GM18507 (cell line): Measurements from ENCODE around the gene STKLD1.
"Not testable (repeated sequence)": the region's sequence is repeated elsewhere in the genome, so short reads cannot be mapped to it uniquely, and the experiment has no call there.

Experiments used
- DNase-seq: peaks from one replicate; pipeline ENCODE4 v3.0.0; 2011; ENCODE audit warnings: low read depth; ENCODE audit not compliant: insufficient read length; ENCODE audit errors: extremely low spot score
- FAIRE-seq: peaks from 2 replicates; lab custom pipeline; 2011; peaks lifted over from hg19 to GRCh38; lab: Jason Lieb, UNC

The STKLD1 gene

GRCh38 chr9:133375724-133376654 lies at the start of gene STKLD1, which contains the start of gene SURF4:
Gene STKLD1 (plus strand): TSS chr9:133376366. CDS start chr9:133376474, 108 bp downstream.
Gene SURF4 (minus strand): TSS chr9:133376060. CDS start chr9:133375969, 91 bp downstream.
- FAIRE-seq: peak; percentile 86
- DNase-seq: peak; percentile 100

- DNase-seq, FAIRE-seq: not testable (repeated sequence)
Observed at GRCh38 chr9:133327021-133327420, 49.1 kb upstream of the STKLD1 start.

GRCh38 chr9:133327834-133328484 lies 48.2 kb upstream of the STKLD1 start:
- DNase-seq (no peak), FAIRE-seq (no peak)

- FAIRE-seq: not testable (repeated sequence)
Observed at GRCh38 chr9:133329306-133330156, 46.6 kb upstream of the STKLD1 start.

GRCh38 chr9:133331221-133331620 lies 44.9 kb upstream of the STKLD1 start:
- DNase-seq (no peak), FAIRE-seq (no peak)

More at GRCh38 chr9:133329306-133330156, 46.6 kb upstream of the STKLD1 start:
- not testable (repeated sequence) for DNase-seq

- FAIRE-seq (no peak), DNase-seq (no peak)
Observed at GRCh38 chr9:133331641-133332380, 44.4 kb upstream of the STKLD1 start.

- DNase-seq (no peak), FAIRE-seq (no peak)
Observed at GRCh38 chr9:133332381-133332730, 43.8 kb upstream of the STKLD1 start.

GRCh38 chr9:133333011-133333410 lies 43.2 kb upstream of the STKLD1 start:
- DNase-seq (no peak), FAIRE-seq (no peak)

- DNase-seq: no peak
- FAIRE-seq: no peak
Observed at GRCh38 chr9:133333566-133333965, 42.6 kb upstream of the STKLD1 start.

- no peak for FAIRE-seq
- no peak for DNase-seq
Observed at GRCh38 chr9:133334161-133334560, 42.0 kb upstream of the STKLD1 start.

- not testable (repeated sequence) for DNase-seq, FAIRE-seq
Observed at GRCh38 chr9:133334888-133335287, 41.3 kb upstream of the STKLD1 start.

GRCh38 chr9:133335924-133336811 lies 40.0 kb upstream of the STKLD1 start, which contains the start of gene SURF6:
Gene SURF6 (minus strand): TSS chr9:133336188. CDS start chr9:133336132, 56 bp downstream.
- peak; percentile 78 for DNase-seq
- peak; percentile 96 for FAIRE-seq

GRCh38 chr9:133339641-133340040 lies 36.5 kb upstream of the STKLD1 start:
- DNase-seq: no peak
- FAIRE-seq: no peak

GRCh38 chr9:133340256-133340655 lies 35.9 kb upstream of the STKLD1 start:
- no peak for FAIRE-seq

GRCh38 chr9:133340916-133341315 lies 35.2 kb upstream of the STKLD1 start:
- no peak for DNase-seq
- no peak for FAIRE-seq

More at GRCh38 chr9:133340256-133340655, 35.9 kb upstream of the STKLD1 start:
- no peak for DNase-seq

- DNase-seq (no peak), FAIRE-seq (no peak)
Observed at GRCh38 chr9:133341369-133342068, 34.6 kb upstream of the STKLD1 start.

- DNase-seq (no peak), FAIRE-seq (no peak)
Observed at GRCh38 chr9:133342069-133342406, 34.1 kb upstream of the STKLD1 start.
